ENCODE measurements around the gene RPL27A. TPM values are rescaled to one million over a fixed set of nuclear protein-coding genes. Genes with fewer than 3 reads are reported as not detected.
"Not testable (repeated sequence)": the region's sequence is repeated elsewhere in the genome, so short reads cannot be mapped to it uniquely, and the experiment has no call there.

The RPL27A gene
- total RNA-seq, 2 donors from 2014 or later, result 504 to 846 TPM

- no peak for ATAC-seq
- peaks cover 3 to 5% of the 10 kb centered on the region in 2 donors for H3K4me1 Mint-ChIP-seq (ENCODE audit: low read depth in 2 of 2)
- H3K27ac Mint-ChIP-seq, result no peak overlapping the region
- H3K9me3 Mint-ChIP-seq, result no peaks in the 10 kb centered on the region
- DNase-seq (ENCODE audit: low spot score), result no peak
- no peak overlapping the region for H3K4me3 Mint-ChIP-seq
- H3K36me3 Mint-ChIP-seq, result no peaks in the 10 kb centered on the region
- no peaks in the 10 kb centered on the region for H3K27me3 Mint-ChIP-seq
Measured at GRCh38 chr11:8656291-8656690, 26.3 kb upstream of the RPL27A start.

GRCh38 chr11:8658321-8659057 lies 24.1 kb upstream of the RPL27A start:
- DNase-seq (ENCODE audit: low spot score) (no peak), ATAC-seq (no peak)
- Mint-ChIP-seq H3K36me3 (no peaks in the 10 kb centered on the region), H3K27ac (no peak overlapping the region), H3K27me3 (no peaks in the 10 kb centered on the region), H3K9me3 (no peaks in the 10 kb centered on the region), H3K4me3 (no peak overlapping the region), H3K4me1 (ENCODE audit: low read depth in 2 of 2) (peaks cover 3 to 5% of the 10 kb centered on the region in 2 donors)

DNA sequence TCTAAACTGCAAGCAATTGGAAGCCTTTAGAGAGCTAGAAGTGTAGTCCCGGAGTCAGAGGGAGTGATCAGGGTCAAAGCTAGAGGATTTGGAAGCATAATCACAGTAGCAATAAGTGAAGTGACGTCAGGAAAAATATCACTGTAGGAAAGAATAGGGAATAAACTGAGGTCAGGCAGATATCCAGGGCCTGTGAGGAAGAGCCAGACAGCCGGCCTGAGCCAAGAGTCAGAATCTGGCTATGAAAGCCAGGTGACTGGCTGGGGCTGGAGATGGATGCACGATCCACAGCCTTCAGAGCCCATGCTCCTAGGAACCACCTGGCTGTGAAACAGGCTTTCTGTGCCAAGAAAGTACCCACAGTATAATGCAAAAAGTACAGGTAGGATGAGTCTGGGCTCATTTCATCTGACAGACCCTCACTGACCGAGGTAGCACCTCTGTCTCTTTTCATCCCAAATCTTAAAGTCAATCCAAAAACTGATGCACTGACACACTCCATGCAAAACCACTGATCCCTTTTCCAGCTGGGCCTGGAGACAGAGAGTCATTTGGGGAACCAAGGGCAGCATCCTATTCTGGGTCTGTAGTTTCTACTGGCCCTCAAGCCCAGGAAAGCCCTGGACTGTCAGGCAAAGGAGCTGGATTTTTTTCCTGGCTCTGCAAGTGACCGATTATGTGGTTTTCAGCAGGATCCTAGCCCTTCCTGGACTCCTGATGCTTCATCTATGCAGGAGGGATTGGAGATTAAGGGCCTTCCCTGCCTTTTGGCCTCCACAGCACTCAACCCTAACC lies 21.4 kb upstream of the RPL27A start:
- H3K27me3 Mint-ChIP-seq, result no peaks in the 10 kb centered on the region
- no peak for DNase-seq (ENCODE audit: low spot score)
- no peaks in the 10 kb centered on the region for H3K36me3 Mint-ChIP-seq
- H3K27ac Mint-ChIP-seq, result no peak overlapping the region
- no peak for ATAC-seq
- H3K9me3 Mint-ChIP-seq, result no peaks in the 10 kb centered on the region
- H3K4me1 Mint-ChIP-seq (ENCODE audit: low read depth in 2 of 2), result no peaks in the 10 kb centered on the region
- H3K4me3 Mint-ChIP-seq, result no peak overlapping the region

DNA sequence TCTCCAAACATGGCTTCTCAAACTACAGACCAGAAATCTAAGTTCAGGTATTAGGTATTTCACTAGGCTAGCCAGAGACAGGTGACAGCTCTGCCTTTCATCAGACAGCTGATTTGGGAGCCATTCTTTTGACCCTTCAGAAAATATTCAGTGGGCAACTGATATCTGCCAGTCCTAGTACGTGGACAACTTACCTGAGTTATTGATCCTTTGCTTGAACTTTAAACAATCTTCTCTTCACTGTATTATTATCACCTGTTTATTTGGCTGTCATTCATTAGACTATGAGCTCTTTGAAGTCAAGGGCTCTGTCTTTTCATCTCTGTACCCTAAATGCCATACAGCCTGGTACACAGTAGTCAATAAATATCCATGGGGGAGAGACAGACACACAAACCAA lies 17.4 kb upstream of the RPL27A start:
- ATAC-seq (no peak), DNase-seq (ENCODE audit: low spot score) (no peak)
- Mint-ChIP-seq H3K36me3 (no peaks in the 10 kb centered on the region), H3K9me3 (no peaks in the 10 kb centered on the region), H3K27ac (no peak overlapping the region), H3K27me3 (no peaks in the 10 kb centered on the region), H3K4me3 (no peak overlapping the region), H3K4me1 (ENCODE audit: low read depth in 2 of 2) (no peaks in the 10 kb centered on the region)

DNA sequence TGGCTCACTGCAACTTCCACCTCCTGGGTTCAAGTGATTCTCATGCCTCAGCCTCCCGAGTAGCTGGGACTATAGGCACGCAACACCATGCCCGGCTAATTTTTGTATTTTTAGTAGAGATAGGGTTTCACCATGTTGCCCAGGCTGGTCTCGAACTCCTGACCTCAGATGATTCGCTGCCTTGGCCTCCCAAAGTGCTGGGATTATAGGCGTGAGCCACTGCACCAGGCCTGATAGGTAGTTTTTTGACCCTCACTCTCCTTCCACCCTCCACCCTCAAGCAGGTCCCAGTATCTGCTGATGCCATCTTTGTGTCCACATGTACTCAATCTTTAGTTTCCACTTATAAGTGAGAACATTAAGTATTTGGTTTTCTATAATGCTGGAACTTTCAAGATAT lies 12.5 kb upstream of the RPL27A start:
- not testable (repeated sequence) for H3K27ac Mint-ChIP-seq; H3K4me1 Mint-ChIP-seq (ENCODE audit: low read depth in 2 of 2); ATAC-seq; H3K4me3 Mint-ChIP-seq; H3K36me3 Mint-ChIP-seq; DNase-seq (ENCODE audit: low spot score); H3K27me3 Mint-ChIP-seq; H3K9me3 Mint-ChIP-seq

GRCh38 chr11:8671193-8671612 lies 11.4 kb upstream of the RPL27A start:
- DNase-seq (ENCODE audit: low spot score), result no peak
- H3K27ac Mint-ChIP-seq, result no peak overlapping the region
- H3K9me3 Mint-ChIP-seq, result no peaks in the 10 kb centered on the region
- no peaks in the 10 kb centered on the region for H3K4me1 Mint-ChIP-seq (ENCODE audit: low read depth in 2 of 2)
- H3K27me3 Mint-ChIP-seq, result no peaks in the 10 kb centered on the region
- ATAC-seq, result no peak
- peaks cover 5% of the 10 kb centered on the region for H3K36me3 Mint-ChIP-seq
- H3K4me3 Mint-ChIP-seq, result no peak overlapping the region

DNA sequence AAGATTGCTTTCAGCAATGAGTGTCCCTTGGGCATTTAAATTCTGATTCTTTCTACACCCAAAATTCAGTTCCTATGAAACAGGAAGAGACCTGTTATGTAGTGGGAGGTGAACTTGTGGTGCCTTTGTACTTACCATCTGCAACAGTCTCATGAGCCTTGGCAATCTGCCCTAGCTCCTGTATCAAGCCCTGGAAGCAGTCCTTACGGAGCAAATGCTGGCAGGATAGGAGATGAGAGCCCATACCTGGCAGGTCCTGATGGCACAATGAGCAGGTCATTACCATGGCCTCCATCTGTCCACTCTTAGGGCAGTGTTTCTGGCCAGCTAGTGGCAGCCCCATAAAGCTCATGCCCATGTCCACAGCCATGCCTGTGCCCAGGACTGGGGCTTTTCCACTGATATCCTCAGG lies 10.9 kb upstream of the RPL27A start:
- Mint-ChIP-seq H3K4me1 (ENCODE audit: low read depth in 2 of 2) (no peaks in the 10 kb centered on the region), H3K27ac (no peak overlapping the region), H3K36me3 (peaks cover 5% of the 10 kb centered on the region), H3K9me3 (no peaks in the 10 kb centered on the region), H3K4me3 (no peak overlapping the region), H3K27me3 (no peaks in the 10 kb centered on the region)
- ATAC-seq (no peak), DNase-seq (ENCODE audit: low spot score) (no peak)

DNA sequence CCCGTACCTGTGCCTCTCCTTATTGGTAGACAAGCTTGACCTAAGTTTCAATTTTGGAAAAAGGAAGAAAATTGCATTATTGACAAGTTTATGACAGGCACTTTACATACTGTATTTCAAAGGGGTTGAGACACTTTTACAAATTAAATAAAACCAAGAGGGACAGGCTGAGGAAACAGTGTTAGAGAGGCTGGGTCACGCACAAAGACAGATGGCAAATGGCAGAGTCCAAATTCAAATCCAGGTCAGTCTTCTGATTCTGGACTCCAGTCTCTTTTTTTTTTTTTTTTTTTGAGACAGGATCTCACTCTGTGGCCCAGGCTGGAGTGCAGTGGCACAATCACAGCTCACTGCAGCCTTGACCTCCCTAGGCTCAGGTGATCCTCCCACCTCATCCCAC lies 10.2 kb upstream of the RPL27A start:
- no peak overlapping the region for H3K27ac Mint-ChIP-seq
- no peaks in the 10 kb centered on the region for H3K9me3 Mint-ChIP-seq
- H3K36me3 Mint-ChIP-seq, result peaks cover 5% of the 10 kb centered on the region
- no peak for DNase-seq (ENCODE audit: low spot score)
- no peak overlapping the region for H3K4me3 Mint-ChIP-seq
- H3K27me3 Mint-ChIP-seq, result no peaks in the 10 kb centered on the region
- no peaks in the 10 kb centered on the region for H3K4me1 Mint-ChIP-seq (ENCODE audit: low read depth in 2 of 2)
- no peak for ATAC-seq

DNA sequence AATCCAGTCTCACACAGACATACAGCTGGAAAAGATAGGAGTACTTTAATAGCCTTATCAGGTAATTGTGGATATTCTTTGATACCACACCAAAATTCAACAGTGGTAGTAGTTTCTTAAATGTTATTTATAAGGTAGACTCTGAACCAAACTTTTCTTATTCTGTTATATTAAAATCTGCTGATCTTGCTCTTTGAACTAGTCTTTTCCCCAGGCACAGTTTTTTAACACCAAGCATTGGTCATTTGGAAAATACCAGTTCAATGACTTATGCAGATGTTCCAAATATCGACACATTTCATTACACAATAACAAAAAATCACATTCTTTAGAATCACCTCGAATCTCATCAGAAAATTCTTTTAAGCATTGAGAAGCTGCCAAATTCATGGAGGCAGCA lies 7.7 kb upstream of the RPL27A start:
- Mint-ChIP-seq H3K27ac (no peak overlapping the region), H3K9me3 (no peaks in the 10 kb centered on the region), H3K27me3 (no peaks in the 10 kb centered on the region), H3K4me3 (no peak overlapping the region), H3K36me3 (peaks cover 10% of the 10 kb centered on the region), H3K4me1 (ENCODE audit: low read depth in 2 of 2) (peaks cover 3 to 4% of the 10 kb centered on the region in 2 donors)
- ATAC-seq (no peak), DNase-seq (ENCODE audit: low spot score) (no peak)

- ATAC-seq (no peak), DNase-seq (ENCODE audit: low spot score) (no peak)
- H3K9me3 Mint-ChIP-seq, result peaks cover 4% of the 10 kb centered on the region
- no peaks in the 10 kb centered on the region for H3K27me3 Mint-ChIP-seq
- no peak overlapping the region for H3K27ac Mint-ChIP-seq
- H3K4me1 Mint-ChIP-seq (ENCODE audit: low read depth in 2 of 2), result peaks cover 15 to 16% of the 10 kb centered on the region in 2 donors
- H3K4me3 Mint-ChIP-seq, result no peak overlapping the region
- peaks cover 18% of the 10 kb centered on the region for H3K36me3 Mint-ChIP-seq
Measured at GRCh38 chr11:8676458-8676857, 6.1 kb upstream of the RPL27A start.

DNA sequence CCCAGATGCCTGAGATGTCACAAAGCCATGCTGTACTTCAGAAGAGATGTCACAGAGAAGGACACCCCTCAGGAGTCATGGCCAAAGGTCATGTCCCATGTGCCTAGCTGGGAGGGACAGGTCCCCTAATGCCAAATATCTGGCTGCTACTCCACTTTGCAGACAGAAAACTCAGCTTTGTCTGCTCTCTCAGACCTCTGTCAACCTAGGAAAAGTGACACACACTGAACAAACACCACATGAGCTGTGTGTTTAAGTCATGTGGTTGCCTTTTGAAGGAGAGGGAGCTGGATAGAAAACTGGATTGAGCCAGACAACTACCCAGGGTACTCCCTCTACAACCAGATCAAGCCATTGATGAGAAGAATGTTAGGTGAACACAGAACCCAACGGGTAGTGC lies 3.6 kb upstream of the RPL27A start:
- no peaks in the 10 kb centered on the region for H3K27me3 Mint-ChIP-seq
- H3K4me1 Mint-ChIP-seq (ENCODE audit: low read depth in 2 of 2), result peaks cover 22 to 28% of the 10 kb centered on the region in 2 donors
- H3K27ac Mint-ChIP-seq, result no peak overlapping the region
- H3K36me3 Mint-ChIP-seq, result peaks cover 30% of the 10 kb centered on the region
- no peak for DNase-seq (ENCODE audit: low spot score)
- no peak for ATAC-seq
- H3K4me3 Mint-ChIP-seq, result no peak overlapping the region
- peaks cover 4% of the 10 kb centered on the region for H3K9me3 Mint-ChIP-seq

- H3K4me3 Mint-ChIP-seq, result peak overlapping the region; percentile 85
- no peaks in the 10 kb centered on the region for H3K27me3 Mint-ChIP-seq
- no peak for DNase-seq (ENCODE audit: low spot score)
- peak overlapping the region; percentile 88 to 96 for H3K27ac Mint-ChIP-seq
- H3K9me3 Mint-ChIP-seq, result peaks cover 4% of the 10 kb centered on the region
- H3K4me1 Mint-ChIP-seq (ENCODE audit: low read depth in 2 of 2), result peaks cover 42 to 51% of the 10 kb centered on the region in 2 donors
- peaks cover 52% of the 10 kb centered on the region for H3K36me3 Mint-ChIP-seq
- no peak for ATAC-seq
Measured at GRCh38 chr11:8681837-8682302, 722 bp upstream of the RPL27A start.

DNA sequence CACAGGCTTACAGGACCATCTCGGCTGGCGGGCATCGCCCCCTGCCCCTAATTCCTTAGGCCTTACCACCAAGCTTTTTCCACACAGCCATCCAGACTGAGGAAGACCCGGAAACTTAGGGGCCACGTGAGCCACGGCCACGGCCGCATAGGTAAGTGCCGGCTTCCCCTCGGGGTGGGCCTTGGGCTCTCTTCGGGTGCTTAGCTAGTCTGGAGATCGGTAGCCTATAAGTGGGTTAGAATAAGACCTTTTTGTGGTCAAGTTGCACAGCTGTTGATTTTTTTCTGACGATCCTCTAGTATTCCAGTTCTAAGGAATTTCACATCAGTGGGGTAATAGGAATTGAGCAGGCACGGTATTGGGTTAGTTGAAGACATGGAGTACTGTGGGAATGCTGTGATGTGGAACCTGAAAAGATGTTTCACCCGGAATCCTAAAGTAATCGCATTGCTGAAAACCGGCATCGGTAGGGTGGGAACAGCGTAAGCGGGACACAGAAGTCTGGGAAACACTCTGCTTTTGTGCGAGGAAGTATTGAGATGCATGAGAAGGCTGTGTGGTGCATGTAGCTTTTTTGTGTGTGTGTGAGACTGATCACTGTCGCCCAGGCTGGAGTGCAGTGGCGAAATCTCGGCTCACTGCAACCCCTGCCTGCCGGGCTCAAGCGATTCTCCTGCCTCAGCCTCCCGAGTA lies 669 bp downstream of the RPL27A start:
- peak in 1 of 2 donors; percentile 11 for ATAC-seq
- peaks cover 4% of the 10 kb centered on the region for H3K9me3 Mint-ChIP-seq
- H3K27ac Mint-ChIP-seq, result peak overlapping the region; percentile 88 to 96
- no peak for DNase-seq (ENCODE audit: low spot score)
- peak overlapping the region; percentile 85 for H3K4me3 Mint-ChIP-seq
- H3K27me3 Mint-ChIP-seq, result no peaks in the 10 kb centered on the region
- peaks cover 52% of the 10 kb centered on the region for H3K36me3 Mint-ChIP-seq
- peaks cover 48 to 59% of the 10 kb centered on the region in 2 donors for H3K4me1 Mint-ChIP-seq (ENCODE audit: low read depth in 2 of 2)

Data from natural killer cell treated with Interleukin-12 subunit alpha and Interleukin-12 subunit beta and Interleukin-15 and Interleukin-18, amount 100 ng/mL, for 72 hours (primary cell).